C4-2B (cell line): ENCODE measurements around the gene GFM2.

Source experiments
- CTCF ChIP-seq: fragments of 450-650 bp; conservative IDR thresholded peaks from 2 replicates; pipeline ENCODE4 v1.5.1; 2017; ENCODE audit warnings: mild to moderate bottlenecking
- ZFX ChIP-seq: fragments of 450-650 bp; IDR thresholded peaks from 2 replicates; pipeline ENCODE4 v1.6.1; 2017

- TF ChIP-seq CTCF = no peak
- TF ChIP-seq ZFX = no peak
Observed at GRCh38 chr5:74762599-74762998, 4.3 kb downstream of the GFM2 start.
